Fibroblast of lung (primary cell): ENCODE results near the gene PLEKHJ1. TPM values are rescaled to one million over a fixed set of nuclear protein-coding genes. Genes with fewer than 3 reads are reported as not detected.
A peak's percentile ranks its signal among the peaks of the same experiment; 100 is the strongest.

Experiments
- DNase-seq, 2 donors: peaks; one replicate each; pipeline versions ENCODE4 v3.0.0 to v3.0.0-alpha.2; 2010; ENCODE audit warnings: low read depth in 2 of 2
- H2AFZ ChIP-seq: 2 replicates; pipeline ENCODE4 v1.5.1; 2012; ENCODE audit warnings: low read length, control low read depth, inconsistent platforms
- H3K27ac ChIP-seq: 2 replicates; pipeline ENCODE4 v1.5.1; 2011; ENCODE audit warnings: low read length, control low read depth; ENCODE audit not compliant: insufficient read depth
- H3K27me3 ChIP-seq: 2 replicates; pipeline ENCODE4 v1.5.1; 2011; ENCODE audit warnings: mild to moderate bottlenecking, low read length; ENCODE audit not compliant: control insufficient read depth, insufficient read depth
- H3K36me3 ChIP-seq: 2 replicates; pipeline ENCODE4 v1.5.1; 2011; ENCODE audit warnings: low read length; ENCODE audit not compliant: control insufficient read depth, insufficient read depth
- H3K4me1 ChIP-seq: 2 replicates; pipeline ENCODE4 v1.5.1; 2011; ENCODE audit warnings: low read length; ENCODE audit not compliant: control insufficient read depth, insufficient read depth; ENCODE audit errors: extremely low read depth
- H3K4me2 ChIP-seq: 2 replicates; pipeline ENCODE4 v1.5.1; 2011; ENCODE audit warnings: low read length, control low read depth; ENCODE audit not compliant: insufficient read depth; ENCODE audit errors: extremely low read depth
- H3K4me3 ChIP-seq, 4 experiments: fragments of 200-600 bp in 1 of 4; sonication (generic) in 1 of 4; replicated peaks in 1 of 4; 2 replicates each; pipeline ENCODE4 v1.5.1; 2011 to 2016; ENCODE audit warnings: low read length in 4 of 4, low read depth in 3 of 4, mild to moderate bottlenecking in 3 of 4, control low read depth in 2 of 4, inconsistent platforms in 1 of 4, mixed read lengths in 1 of 4; ENCODE audit not compliant: insufficient read depth in 1 of 4; ENCODE audit errors: control extremely low read depth in 1 of 4
- H3K79me2 ChIP-seq: 2 replicates; pipeline ENCODE4 v1.5.1; 2012; ENCODE audit warnings: mild to moderate bottlenecking, low read length, inconsistent platforms; ENCODE audit not compliant: control insufficient read depth, insufficient read depth
- H3K9ac ChIP-seq: 2 replicates; pipeline ENCODE4 v1.5.1; 2011; ENCODE audit warnings: mild to moderate bottlenecking, low read length, control low read depth; ENCODE audit not compliant: insufficient read depth
- H3K9me3 ChIP-seq: 2 replicates; pipeline ENCODE4 v1.5.1; 2012; ENCODE audit warnings: low read depth, low read length; ENCODE audit not compliant: control insufficient read depth, insufficient read depth
- H4K20me1 ChIP-seq: 2 replicates; pipeline ENCODE4 v1.5.1; 2011; ENCODE audit warnings: low read length; ENCODE audit not compliant: control insufficient read depth, insufficient read depth; ENCODE audit errors: extremely low read depth
- EZH2 ChIP-seq: IDR thresholded peaks from 2 replicates; pipeline ENCODE4 v1.5.1; 2012; ENCODE audit warnings: low read length, control low read depth, mild to moderate bottlenecking; ENCODE audit errors: missing control alignments
- polyA plus RNA-seq, 2 donors: library from polyadenylated mRNA; depleted of rRNA in 1 of 2; stranded (reverse) in 1 of 2; unstranded in 1 of 2; fragments of >200 nt; gene quantifications; 2 replicates each; pipeline ENCODE4 v1.2.1, GENCODE V29; 2011 to 2012; ENCODE audit warnings: missing spikeins in 1 of 2
- total RNA-seq: library from RNA; depleted of rRNA; stranded (reverse); fragments of >200 nt; gene quantifications from 2 replicates; pipeline ENCODE4 v1.2.1, GENCODE V29; 2014
- TF ChIP-seq, protein P1 (sequence below), 2 donors: IDR thresholded peaks in 1 of 2; conservative IDR thresholded peaks in 1 of 2; 1 replicate in 1 of 2; 2 replicates in 1 of 2; pipeline ENCODE4 v1.5.1; 2011 to 2012; ENCODE audit warnings: low read length in 2 of 2, control low read depth in 1 of 2, inconsistent platforms in 1 of 2, low read depth in 1 of 2, mild to moderate bottlenecking in 1 of 2

The PLEKHJ1 gene
- total and polyA plus RNA-seq, 2 donors (not counting 1 experiment from before 2014, with no cell fraction given), result 34.9 to 61.3 TPM

DNA sequence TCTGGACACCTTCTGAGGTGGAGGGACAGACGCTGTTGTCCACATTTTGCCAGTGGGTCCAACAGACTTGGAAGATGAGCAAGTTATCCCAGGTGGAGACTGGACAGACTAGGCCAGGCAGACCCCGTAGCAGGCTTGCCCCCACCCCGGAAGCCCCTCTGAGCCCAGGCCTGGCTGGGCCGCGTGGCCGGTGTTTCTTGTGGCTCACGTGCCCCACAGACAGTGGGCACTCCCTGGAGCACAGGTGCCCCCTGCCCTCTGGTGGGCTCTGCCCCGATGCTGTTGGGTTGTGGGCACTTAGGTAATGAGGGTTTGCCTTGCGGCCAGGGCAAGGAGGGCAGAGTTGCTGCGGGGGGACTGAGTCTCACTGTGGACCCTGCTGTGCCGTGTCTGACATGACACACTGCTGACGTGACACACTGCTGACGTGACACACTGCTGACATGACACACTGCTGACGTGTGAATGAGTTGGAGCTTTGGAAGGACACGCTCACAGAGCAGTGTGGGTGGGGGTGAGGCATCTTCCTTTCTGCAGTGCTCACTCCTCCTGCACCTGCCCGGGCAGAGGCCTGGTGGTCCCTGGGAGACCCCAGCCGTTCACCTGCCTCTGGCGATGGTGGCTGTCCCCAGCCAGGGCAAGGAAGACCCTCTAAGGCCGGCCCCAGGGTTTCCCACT is 47.3 kb downstream of the PLEKHJ1 start:
- Histone ChIP-seq H3K4me1 (peaks cover 31% of the 10 kb centered on the region), H2AFZ (no peak overlapping the region), H4K20me1 (no peaks in the 10 kb centered on the region), H3K9ac (peak overlapping the region; percentile 10), H3K27ac (peak overlapping the region; percentile 76), H3K36me3 (peaks cover 41% of the 10 kb centered on the region), H3K4me3 (no peak overlapping the region), H3K4me2 (no peak overlapping the region), H3K27me3 (no peaks in the 10 kb centered on the region), H3K79me2 (peaks cover 73% of the 10 kb centered on the region), H3K9me3 (no peaks in the 10 kb centered on the region)
- DNase-seq, result peak in 1 of 2 donors; percentile 43
- TF ChIP-seq, protein P1, sequence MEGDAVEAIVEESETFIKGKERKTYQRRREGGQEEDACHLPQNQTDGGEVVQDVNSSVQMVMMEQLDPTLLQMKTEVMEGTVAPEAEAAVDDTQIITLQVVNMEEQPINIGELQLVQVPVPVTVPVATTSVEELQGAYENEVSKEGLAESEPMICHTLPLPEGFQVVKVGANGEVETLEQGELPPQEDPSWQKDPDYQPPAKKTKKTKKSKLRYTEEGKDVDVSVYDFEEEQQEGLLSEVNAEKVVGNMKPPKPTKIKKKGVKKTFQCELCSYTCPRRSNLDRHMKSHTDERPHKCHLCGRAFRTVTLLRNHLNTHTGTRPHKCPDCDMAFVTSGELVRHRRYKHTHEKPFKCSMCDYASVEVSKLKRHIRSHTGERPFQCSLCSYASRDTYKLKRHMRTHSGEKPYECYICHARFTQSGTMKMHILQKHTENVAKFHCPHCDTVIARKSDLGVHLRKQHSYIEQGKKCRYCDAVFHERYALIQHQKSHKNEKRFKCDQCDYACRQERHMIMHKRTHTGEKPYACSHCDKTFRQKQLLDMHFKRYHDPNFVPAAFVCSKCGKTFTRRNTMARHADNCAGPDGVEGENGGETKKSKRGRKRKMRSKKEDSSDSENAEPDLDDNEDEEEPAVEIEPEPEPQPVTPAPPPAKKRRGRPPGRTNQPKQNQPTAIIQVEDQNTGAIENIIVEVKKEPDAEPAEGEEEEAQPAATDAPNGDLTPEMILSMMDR (conservative IDR thresholded peaks at IDR 0.05 in 1 of 2, IDR thresholded peaks at IDR 0.05 in 1 of 2; ENCODE audit: low read depth in 1 of 2, low read length in 2 of 2), result no peak
- no peak for TF ChIP-seq EZH2

DNA sequence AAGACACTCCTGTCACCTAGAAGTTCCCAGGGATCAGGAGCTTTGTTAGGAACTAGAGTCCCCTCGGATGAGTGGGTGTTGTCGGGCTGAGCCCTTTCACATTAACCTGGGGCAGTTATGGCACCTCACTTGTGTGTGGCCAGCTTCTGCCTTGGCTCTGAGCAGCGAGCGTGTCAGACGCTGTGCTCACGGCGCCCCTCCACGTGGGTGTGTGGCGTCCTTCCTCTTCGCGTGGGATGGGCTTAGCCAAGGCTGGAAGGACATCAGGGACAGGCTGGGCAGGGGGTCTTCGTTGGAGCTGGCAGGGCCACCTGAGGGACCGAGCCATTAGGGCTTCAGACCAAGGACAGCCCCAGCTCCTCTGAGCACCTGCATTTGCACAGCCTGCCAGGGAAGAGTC is 49.0 kb downstream of the PLEKHJ1 start:
- TF ChIP-seq EZH2, result no peak
- TF ChIP-seq, protein P1 (conservative IDR thresholded peaks at IDR 0.05 in 1 of 2, IDR thresholded peaks at IDR 0.05 in 1 of 2; ENCODE audit: low read depth in 1 of 2, low read length in 2 of 2), result no peak
- H4K20me1 ChIP-seq, result no peaks in the 10 kb centered on the region
- H2AFZ ChIP-seq, result no peak overlapping the region
- no peak for DNase-seq
- H3K27me3 ChIP-seq, result no peaks in the 10 kb centered on the region
- H3K36me3 ChIP-seq, result peaks cover 39% of the 10 kb centered on the region
- H3K27ac ChIP-seq, result peak overlapping the region; percentile 75
- H3K79me2 ChIP-seq, result peaks cover 80% of the 10 kb centered on the region
- no peak overlapping the region for H3K4me3 ChIP-seq
- no peak overlapping the region for H3K4me2 ChIP-seq
- peaks cover 34% of the 10 kb centered on the region for H3K4me1 ChIP-seq
- no peaks in the 10 kb centered on the region for H3K9me3 ChIP-seq
- H3K9ac ChIP-seq, result peak overlapping the region; percentile 1

DNA sequence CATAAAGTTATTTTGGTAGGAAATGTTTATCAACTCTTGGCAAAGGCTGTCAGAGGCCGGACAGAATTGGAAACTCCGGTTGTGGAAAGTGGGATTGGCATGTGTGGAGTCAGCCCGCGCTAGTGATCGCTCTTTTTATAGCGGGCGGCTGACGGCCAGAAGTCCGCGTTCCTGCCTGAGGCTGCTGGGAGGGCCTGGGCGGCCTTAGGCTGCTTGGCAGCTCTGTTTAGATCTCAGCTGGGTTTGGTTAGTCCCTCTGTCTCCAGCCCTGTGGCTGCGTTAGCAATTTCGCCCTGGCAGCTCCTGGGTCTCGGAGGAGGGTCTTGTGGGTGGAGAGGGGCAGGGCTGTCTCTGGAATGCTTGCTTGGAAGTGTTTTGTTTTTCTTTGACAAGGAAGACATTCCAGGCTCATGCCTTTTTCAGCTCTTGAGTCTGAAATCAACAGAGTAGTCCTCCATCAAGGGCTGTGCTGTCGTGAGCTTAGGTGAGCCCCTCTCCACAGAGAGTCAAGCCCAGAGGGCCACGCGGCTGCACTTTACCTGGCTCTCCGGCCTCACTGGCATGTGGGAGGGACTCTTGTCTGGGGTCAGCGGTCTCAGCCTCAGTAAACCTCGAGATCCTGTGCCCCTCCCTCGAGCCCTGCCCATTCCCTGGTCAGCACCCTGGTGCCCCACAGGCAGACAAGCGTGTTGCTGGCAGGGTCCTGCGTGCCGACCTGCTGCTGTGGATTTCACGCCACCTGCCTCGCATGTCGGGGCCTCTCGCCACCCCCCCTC is 49.9 kb downstream of the PLEKHJ1 start:
- H3K4me2 ChIP-seq, result peak overlapping the region; percentile 94

More for the DNA sequence above, 49.9 kb downstream of the PLEKHJ1 start:
- peaks cover 33% of the 10 kb centered on the region for H3K36me3 ChIP-seq
- H3K4me3 ChIP-seq, result peak overlapping the region in 3 of 4 experiments; percentile 34 to 47 (median 37)
- H2AFZ ChIP-seq, result no peak overlapping the region
- TF ChIP-seq, protein P1 (conservative IDR thresholded peaks at IDR 0.05 in 1 of 2, IDR thresholded peaks at IDR 0.05 in 1 of 2; ENCODE audit: low read depth in 1 of 2, low read length in 2 of 2), result no peak
- TF ChIP-seq EZH2, result no peak
- no peaks in the 10 kb centered on the region for H3K27me3 ChIP-seq
- DNase-seq, result peak; percentile 96 to 97
- no peaks in the 10 kb centered on the region for H4K20me1 ChIP-seq
- peaks cover 34% of the 10 kb centered on the region for H3K4me1 ChIP-seq
- peaks cover 80% of the 10 kb centered on the region for H3K79me2 ChIP-seq
- H3K9me3 ChIP-seq, result no peaks in the 10 kb centered on the region
- peak overlapping the region; percentile 75 for H3K27ac ChIP-seq
- H3K9ac ChIP-seq, result peak overlapping the region; percentile 29
